DOHH2 (cell line): Measurements from ENCODE around the gene RNF32.

ENCODE experiments used
- H3F3A ChIP-seq: fragments of 200-600 bp; sonication (generic), shearing (Covaris generic); 2 replicates; pipeline ENCODE4 v1.6.0; 2016; ENCODE audit warnings: antibody characterized with exemption, mild to moderate bottlenecking; ENCODE audit not compliant: control insufficient read depth, insufficient read depth
- H3K27ac ChIP-seq: fragments of 200-600 bp; sonication (generic); 2 replicates; pipeline ENCODE4 v1.5.1; 2014; ENCODE audit warnings: low read depth, mild to moderate bottlenecking, low read length, moderate library complexity
- H3K27me3 ChIP-seq: fragments of 200-600 bp; sonication (generic); 2 replicates; pipeline ENCODE4 v1.6.1; 2014; ENCODE audit warnings: mild to moderate bottlenecking, low read length, mixed read lengths; ENCODE audit not compliant: control insufficient read depth
- H3K36me3 ChIP-seq: fragments of 200-600 bp; sonication (generic); 2 replicates; pipeline ENCODE4 v1.6.1; 2014; ENCODE audit warnings: mild to moderate bottlenecking, low read length, moderate library complexity, mixed read lengths; ENCODE audit not compliant: control insufficient read depth
- H3K4me1 ChIP-seq: fragments of 200-600 bp; sonication (generic); 2 replicates; pipeline ENCODE4 v1.6.1; 2014; ENCODE audit warnings: mild to moderate bottlenecking, low read length, mixed read lengths; ENCODE audit not compliant: control insufficient read depth
- H3K4me2 ChIP-seq: fragments of 200-600 bp; sonication (generic); 2 replicates; pipeline ENCODE4 v1.6.0; 2014; ENCODE audit warnings: mild to moderate bottlenecking, low read length, moderate library complexity
- H3K4me3 ChIP-seq: fragments of 200-600 bp; sonication (generic); 2 replicates; pipeline ENCODE4 v1.5.1; 2014; ENCODE audit warnings: mild to moderate bottlenecking, low read length, mixed read lengths
- H3K79me2 ChIP-seq: fragments of 200-600 bp; sonication (generic); 2 replicates; pipeline ENCODE4 v1.6.1; 2014; ENCODE audit warnings: mild to moderate bottlenecking, low read length, mixed read lengths; ENCODE audit not compliant: control insufficient read depth
- H3K9me2 ChIP-seq: fragments of 200-600 bp; sonication (generic); replicated peaks from 2 replicates; pipeline ENCODE4 v1.6.1; 2014; ENCODE audit warnings: mild to moderate bottlenecking, low read length, mixed read lengths; ENCODE audit not compliant: control insufficient read depth
- H3K9me3 ChIP-seq: fragments of 200-600 bp; sonication (generic); 2 replicates; pipeline ENCODE4 v1.6.1; 2014; ENCODE audit warnings: antibody characterized with exemption, low read length, mixed read lengths; ENCODE audit not compliant: control insufficient read depth, insufficient read depth
- H4K20me1 ChIP-seq: fragments of 200-600 bp; sonication (generic); 2 replicates; pipeline ENCODE4 v1.6.0; 2014; ENCODE audit warnings: low read depth, mild to moderate bottlenecking, antibody characterized with exemption, low read length, moderate library complexity; ENCODE audit not compliant: control insufficient read depth, insufficient read depth
- CTCF ChIP-seq: fragments of 200-600 bp; sonication (generic); IDR thresholded peaks from one replicate; pipeline ENCODE4 v1.5.1; 2014; ENCODE audit warnings: antibody characterized with exemption, mild to moderate bottlenecking, low read depth, low read length; ENCODE audit not compliant: poor library complexity, severe bottlenecking
- EZH2phosphoT487 ChIP-seq: fragments of 200-600 bp; sonication (generic); IDR thresholded peaks from 2 replicates; pipeline ENCODE4 v1.6.1; 2017; ENCODE audit warnings: borderline replicate concordance, mild to moderate bottlenecking, antibody characterized with exemption, low read length, moderate library complexity, mixed read lengths

Gene RNF32

GRCh38 chr7:156638443-156639077 lies 2.0 kb upstream of the RNF32 start:
- Histone ChIP-seq H3K9me2 (no peaks in the 10 kb centered on the region), H3K9me3 (peaks cover 8% of the 10 kb centered on the region), H3F3A (no peaks in the 10 kb centered on the region), H3K27me3 (no peaks in the 10 kb centered on the region), H3K4me1 (peaks cover 20% of the 10 kb centered on the region), H3K79me2 (peaks cover 29% of the 10 kb centered on the region), H3K36me3 (no peaks in the 10 kb centered on the region), H3K4me2 (peak overlapping the region; percentile 79), H4K20me1 (no peaks in the 10 kb centered on the region), H3K27ac (no peak overlapping the region), H3K4me3 (0 out of 2 replicates have a peak overlapping the region, but pooled peaks have one; percentile 0)
- TF ChIP-seq EZH2phosphoT487 (no peak), CTCF (no peak)

- H3K27ac ChIP-seq: no peak overlapping the region; the same call in 1 of the 2 replicates
These were observed 933 bp upstream of the RNF32 start for GRCh38 chr7:156639426-156640256.

GRCh38 chr7:156640949-156641485 lies 443 bp downstream of the RNF32 start:
- TF ChIP-seq CTCF (no peak), EZH2phosphoT487 (no peak)

More at GRCh38 chr7:156639426-156640256, 933 bp upstream of the RNF32 start:
- Histone ChIP-seq H3K9me3 (peaks cover 8% of the 10 kb centered on the region), H4K20me1 (no peaks in the 10 kb centered on the region), H3K9me2 (no peaks in the 10 kb centered on the region), H3K4me3 (peak overlapping the region; percentile 74), H3K4me1 (peaks cover 20% of the 10 kb centered on the region), H3K4me2 (peak overlapping the region; percentile 79), H3K36me3 (no peaks in the 10 kb centered on the region), H3K79me2 (peaks cover 29% of the 10 kb centered on the region), H3K27me3 (no peaks in the 10 kb centered on the region), H3F3A (no peaks in the 10 kb centered on the region)
- TF ChIP-seq CTCF (no peak), EZH2phosphoT487 (no peak)

More at GRCh38 chr7:156640949-156641485, 443 bp downstream of the RNF32 start:
- peaks cover 8% of the 10 kb centered on the region for H3K9me3 ChIP-seq
- peaks cover 29% of the 10 kb centered on the region for H3K79me2 ChIP-seq
- peaks cover 20% of the 10 kb centered on the region for H3K4me1 ChIP-seq
- H4K20me1 ChIP-seq: no peaks in the 10 kb centered on the region
- no peaks in the 10 kb centered on the region for H3F3A ChIP-seq
- peak overlapping the region; percentile 44 for H3K27ac ChIP-seq
- no peaks in the 10 kb centered on the region for H3K36me3 ChIP-seq
- H3K4me2 ChIP-seq: peak overlapping the region; percentile 79
- no peaks in the 10 kb centered on the region for H3K9me2 ChIP-seq
- peak overlapping the region; percentile 74 for H3K4me3 ChIP-seq
- H3K27me3 ChIP-seq: no peaks in the 10 kb centered on the region
